GM12878 (cell line): ENCODE measurements around the gene REM1.

Experiments used
- CTCF ChIP-seq, 3 experiments: IDR thresholded peaks in 2 of 3; conservative IDR thresholded peaks in 1 of 3; 2 replicates each; pipeline ENCODE4 v1.5.1; 2011; ENCODE audit warnings: low read depth in 3 of 3, low read length in 3 of 3, mild to moderate bottlenecking in 3 of 3, control low read depth in 2 of 3, moderate library complexity in 2 of 3, inconsistent platforms in 1 of 3, mixed read lengths in 1 of 3; ENCODE audit not compliant: control insufficient read depth in 2 of 3, insufficient read depth in 1 of 3; ENCODE audit errors: extremely low read depth in 1 of 3
- EZH2 ChIP-seq: IDR thresholded peaks from 2 replicates; pipeline ENCODE4 v1.6.1; 2012; ENCODE audit warnings: low read depth, mild to moderate bottlenecking, control low read depth, inconsistent platforms, low read length, borderline replicate concordance; ENCODE audit not compliant: control insufficient read depth
- TF ChIP-seq, protein P1 (sequence below): IDR thresholded peaks from 2 replicates; pipeline ENCODE4 v1.6.1; 2012; ENCODE audit warnings: low read length, inconsistent platforms

- no peak for TF ChIP-seq EZH2
- TF ChIP-seq, protein P1, sequence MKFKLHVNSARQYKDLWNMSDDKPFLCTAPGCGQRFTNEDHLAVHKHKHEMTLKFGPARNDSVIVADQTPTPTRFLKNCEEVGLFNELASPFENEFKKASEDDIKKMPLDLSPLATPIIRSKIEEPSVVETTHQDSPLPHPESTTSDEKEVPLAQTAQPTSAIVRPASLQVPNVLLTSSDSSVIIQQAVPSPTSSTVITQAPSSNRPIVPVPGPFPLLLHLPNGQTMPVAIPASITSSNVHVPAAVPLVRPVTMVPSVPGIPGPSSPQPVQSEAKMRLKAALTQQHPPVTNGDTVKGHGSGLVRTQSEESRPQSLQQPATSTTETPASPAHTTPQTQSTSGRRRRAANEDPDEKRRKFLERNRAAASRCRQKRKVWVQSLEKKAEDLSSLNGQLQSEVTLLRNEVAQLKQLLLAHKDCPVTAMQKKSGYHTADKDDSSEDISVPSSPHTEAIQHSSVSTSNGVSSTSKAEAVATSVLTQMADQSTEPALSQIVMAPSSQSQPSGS = no peak
- no peak for TF ChIP-seq CTCF (IDR thresholded peaks at IDR 0.05 in 2 of 3, conservative IDR thresholded peaks at IDR 0.05 in 1 of 3; ENCODE audit: control insufficient read depth in 2 of 3, extremely low read depth in 1 of 3, insufficient read depth in 1 of 3, low read depth in 3 of 3, low read length in 3 of 3)
These were observed 595 bp downstream of the REM1 start for GRCh38 chr20:31475472-31476293.
